ENCODE results near the gene PTTG1IP2. TPM values are rescaled to one million over a fixed set of nuclear protein-coding genes. Genes with fewer than 3 reads are reported as not detected.

PTTG1IP2 gene
- not detected in 5 replicates for total RNA-seq (2022; extraction: Qiagen RNA extraction)

DNA sequence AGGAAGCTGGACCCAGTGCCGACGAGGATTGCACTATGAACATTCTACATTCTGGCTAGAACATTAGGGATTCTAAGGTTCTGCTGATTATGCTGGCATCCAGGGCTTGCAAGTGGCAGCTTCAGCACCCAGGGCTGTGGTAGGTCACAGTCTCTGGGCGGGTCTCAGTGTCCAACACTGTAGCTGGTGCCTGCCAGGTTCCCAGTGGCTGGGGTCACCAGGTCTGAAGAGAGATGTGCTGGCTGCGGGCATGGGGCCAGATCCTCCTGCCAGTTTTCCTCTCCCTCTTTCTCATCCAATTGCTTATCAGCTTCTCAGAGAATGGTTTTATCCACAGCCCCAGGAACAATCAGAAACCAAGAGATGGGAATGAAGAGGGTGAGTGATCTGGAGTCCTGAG lies at the start of gene PTTG1IP2:
Gene PTTG1IP2, plus strand, starts transcription at position 86 of the 400 bp plus-strand sequence. Its CDS starts 148 bp downstream, at position 234.

Other genes starting within 250 kb of the PTTG1IP2 start
- gene CFAP69, start 224.5 kb upstream of the PTTG1IP2 start, total RNA-seq (2022; extraction: Qiagen RNA extraction): 1.4 to 3.8 TPM (median 2.5 TPM) in 5 replicates
- not detected in 5 replicates for gene FAM237B, start 148.3 kb upstream of the PTTG1IP2 start, total RNA-seq (2022; extraction: Qiagen RNA extraction)
- gene GTPBP10, start 122.9 kb upstream of the PTTG1IP2 start, total RNA-seq (2022; extraction: Qiagen RNA extraction): 20.7 to 28.6 TPM (median 22.6 TPM) in 5 replicates
- 21.3 to 29.7 TPM (median 28.4 TPM) in 5 replicates for gene CLDN12, start 66.2 kb upstream of the PTTG1IP2 start, total RNA-seq (2022; extraction: Qiagen RNA extraction)
- gene CDK14, start 126.7 kb downstream of the PTTG1IP2 start, total RNA-seq (2022; extraction: Qiagen RNA extraction): 0.06 to 0.42 TPM (median 0.13 TPM) in 5 replicates